ENCODE data around the gene CHST15.

The CHST15 gene

GRCh38 chr10:123996302-123996701 is 97.1 kb downstream of the CHST15 start:
- DNase-seq, result no peak

GRCh38 chr10:123995461-123996131 is 97.8 kb downstream of the CHST15 start:
- peak in 1 of 2 experiments; percentile 0 for DNase-seq

- no peak for DNase-seq
These were observed 98.3 kb downstream of the CHST15 start for GRCh38 chr10:123995082-123995460.

- peak; percentile 58 to 62 for DNase-seq
These were observed 98.8 kb downstream of the CHST15 start for GRCh38 chr10:123994417-123995081.

GRCh38 chr10:123993534-123994416 is 99.6 kb downstream of the CHST15 start:
- DNase-seq, result no peak

- no peak for DNase-seq
These were observed 101.5 kb downstream of the CHST15 start for GRCh38 chr10:123991611-123992570.

- DNase-seq, result no peak
These were observed 102.5 kb downstream of the CHST15 start for GRCh38 chr10:123990889-123991288.

GRCh38 chr10:123988694-123989093 is 104.7 kb downstream of the CHST15 start:
- DNase-seq, result no peak

GRCh38 chr10:123986736-123987135 is 106.7 kb downstream of the CHST15 start:
- DNase-seq, result no peak

GRCh38 chr10:123974406-123974805 is 119.0 kb downstream of the CHST15 start:
- DNase-seq, result no peak

- no peak for DNase-seq
These were observed 120.7 kb downstream of the CHST15 start for GRCh38 chr10:123972481-123973401.

GRCh38 chr10:123970927-123971286 is 122.5 kb downstream of the CHST15 start:
- no peak for DNase-seq

GRCh38 chr10:123970207-123970926 is 123.0 kb downstream of the CHST15 start:
- no peak for DNase-seq

GRCh38 chr10:123967626-123968243 is 125.7 kb downstream of the CHST15 start:
- peak; percentile 13 to 19 for DNase-seq

GRCh38 chr10:123966896-123967231 is 126.5 kb downstream of the CHST15 start:
- DNase-seq, result no peak

GRCh38 chr10:123965973-123966895 is 127.2 kb downstream of the CHST15 start:
- DNase-seq, result no peak

- no peak for DNase-seq
These were observed 128.4 kb downstream of the CHST15 start for GRCh38 chr10:123964953-123965352.

GRCh38 chr10:123962756-123963530 is 130.5 kb downstream of the CHST15 start:
- DNase-seq, result no peak

All from NCI-H2081 (cell line).